NCI-H1092 treated with DMSO at 0.1 percent for 48 hours (cell line): ENCODE results near the gene LRRC45.

ENCODE experiments used
- DNase-seq: peaks from one replicate; lab custom pipeline; 2025; lab: John Stamatoyannopoulos, UW

Gene LRRC45

DNA sequence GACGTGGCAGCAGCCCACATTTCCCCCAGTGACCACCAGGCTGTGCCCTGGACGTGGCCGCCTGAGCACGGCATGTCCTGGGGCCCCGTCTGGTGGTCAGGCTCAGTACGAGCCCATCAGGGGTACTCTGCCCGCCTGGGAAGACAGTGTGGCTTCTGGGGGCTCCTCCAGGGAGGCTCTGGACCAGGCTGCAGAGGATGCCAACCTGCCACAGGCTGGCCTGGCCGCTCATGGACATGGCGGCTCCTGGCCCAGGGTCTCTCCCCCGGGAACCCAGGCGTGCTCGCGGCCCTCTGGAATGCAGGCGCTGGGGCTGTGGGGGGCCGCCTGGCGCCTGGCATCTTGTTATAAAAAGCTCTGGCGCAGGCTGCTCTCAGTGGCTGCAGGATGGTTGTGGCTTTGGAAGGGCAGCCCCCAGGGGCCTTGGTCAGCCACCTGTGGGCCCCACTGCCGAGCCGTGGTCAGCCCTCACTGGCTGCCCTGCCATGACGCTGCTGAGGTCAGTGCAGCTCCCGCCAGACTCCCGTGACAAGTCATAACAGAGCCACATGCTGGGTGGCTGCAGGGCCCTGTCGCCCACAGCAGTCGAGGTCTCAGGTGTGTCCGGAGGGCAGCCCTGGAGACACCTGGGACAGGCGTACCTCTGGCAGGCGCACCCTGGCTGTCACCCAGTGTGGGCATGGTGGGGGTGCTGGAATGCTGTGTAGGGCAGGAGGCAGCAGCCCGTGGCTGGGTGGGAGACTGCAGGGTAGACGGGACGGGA, 15.4 kb upstream of the LRRC45 start:
- DNase-seq: no peak

DNA sequence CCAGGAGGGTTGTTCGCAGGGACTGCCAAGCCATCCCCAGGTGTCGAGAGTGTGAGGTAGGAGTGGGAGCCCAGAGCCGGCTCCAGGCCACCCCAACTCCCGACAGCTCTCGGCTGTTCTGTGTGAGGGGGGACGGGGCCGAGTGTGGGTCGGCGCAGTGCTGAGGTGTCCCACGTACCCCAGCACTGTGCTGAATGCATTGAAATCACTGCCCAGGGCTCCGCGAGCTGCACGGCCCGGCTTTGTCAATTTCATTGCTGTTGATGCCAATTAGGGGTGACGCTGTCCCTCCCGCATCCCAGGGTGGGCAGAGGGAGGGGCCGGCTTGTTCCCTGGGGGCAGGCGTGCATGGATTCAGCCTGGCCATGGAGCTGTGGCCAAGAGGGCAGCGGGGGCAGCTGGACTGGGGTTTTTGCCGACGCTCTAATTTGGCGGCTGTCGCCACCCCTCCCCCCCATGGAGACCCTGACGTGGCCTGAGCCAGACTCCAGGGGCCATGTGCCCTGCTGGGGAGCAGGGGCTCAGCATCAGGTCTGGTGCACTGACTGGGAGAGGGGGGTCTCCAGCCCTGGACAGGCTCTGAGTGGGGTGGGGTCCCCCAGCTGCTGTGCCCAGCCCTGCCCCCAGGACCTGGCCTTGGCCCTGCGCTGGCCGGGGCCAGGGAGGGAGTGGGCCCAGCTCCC, 14.7 kb upstream of the LRRC45 start:
- DNase-seq: no peak

DNA sequence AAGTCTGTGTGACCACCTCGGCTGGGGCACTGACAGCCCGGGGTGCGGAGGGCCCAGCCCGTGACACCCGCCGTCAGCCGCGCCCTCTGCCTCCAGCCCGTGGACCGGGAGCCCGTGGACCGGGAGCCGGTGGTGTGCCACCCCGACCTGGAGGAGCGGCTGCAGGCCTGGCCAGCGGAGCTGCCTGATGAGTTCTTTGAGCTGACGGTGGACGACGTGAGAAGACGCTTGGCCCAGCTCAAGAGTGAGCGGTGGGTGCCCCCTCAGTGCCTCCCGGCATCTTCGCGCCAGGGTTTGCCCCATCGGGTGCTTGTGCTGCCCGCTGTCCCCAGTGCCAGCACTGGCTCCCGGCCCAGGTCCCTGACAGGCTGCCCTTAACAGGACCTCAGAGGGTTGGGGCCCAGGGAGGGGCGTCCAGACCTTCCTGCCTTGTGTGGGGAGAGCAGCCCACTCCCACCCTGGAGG, 14.1 kb upstream of the LRRC45 start:
- DNase-seq: no peak

DNA sequence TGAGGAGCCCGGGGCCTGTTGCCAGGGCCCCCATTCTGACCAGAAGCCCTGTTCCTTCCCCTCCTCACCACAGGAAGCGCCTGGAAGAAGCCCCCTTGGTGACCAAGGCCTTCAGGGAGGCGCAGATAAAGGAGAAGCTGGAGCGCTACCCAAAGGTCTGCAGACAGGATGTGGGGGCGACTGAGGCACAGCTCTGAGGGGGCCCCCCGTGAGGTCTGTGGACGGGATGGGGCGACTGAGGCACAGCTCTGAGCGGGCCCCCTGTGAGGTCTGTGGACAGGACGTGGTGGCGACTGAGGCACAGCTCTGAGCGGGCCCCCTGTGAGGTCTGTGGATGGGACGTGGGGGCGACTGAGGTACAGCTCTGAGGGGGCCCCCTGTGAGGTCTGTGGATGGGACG, 13.7 kb upstream of the LRRC45 start:
- DNase-seq: no peak

DNA sequence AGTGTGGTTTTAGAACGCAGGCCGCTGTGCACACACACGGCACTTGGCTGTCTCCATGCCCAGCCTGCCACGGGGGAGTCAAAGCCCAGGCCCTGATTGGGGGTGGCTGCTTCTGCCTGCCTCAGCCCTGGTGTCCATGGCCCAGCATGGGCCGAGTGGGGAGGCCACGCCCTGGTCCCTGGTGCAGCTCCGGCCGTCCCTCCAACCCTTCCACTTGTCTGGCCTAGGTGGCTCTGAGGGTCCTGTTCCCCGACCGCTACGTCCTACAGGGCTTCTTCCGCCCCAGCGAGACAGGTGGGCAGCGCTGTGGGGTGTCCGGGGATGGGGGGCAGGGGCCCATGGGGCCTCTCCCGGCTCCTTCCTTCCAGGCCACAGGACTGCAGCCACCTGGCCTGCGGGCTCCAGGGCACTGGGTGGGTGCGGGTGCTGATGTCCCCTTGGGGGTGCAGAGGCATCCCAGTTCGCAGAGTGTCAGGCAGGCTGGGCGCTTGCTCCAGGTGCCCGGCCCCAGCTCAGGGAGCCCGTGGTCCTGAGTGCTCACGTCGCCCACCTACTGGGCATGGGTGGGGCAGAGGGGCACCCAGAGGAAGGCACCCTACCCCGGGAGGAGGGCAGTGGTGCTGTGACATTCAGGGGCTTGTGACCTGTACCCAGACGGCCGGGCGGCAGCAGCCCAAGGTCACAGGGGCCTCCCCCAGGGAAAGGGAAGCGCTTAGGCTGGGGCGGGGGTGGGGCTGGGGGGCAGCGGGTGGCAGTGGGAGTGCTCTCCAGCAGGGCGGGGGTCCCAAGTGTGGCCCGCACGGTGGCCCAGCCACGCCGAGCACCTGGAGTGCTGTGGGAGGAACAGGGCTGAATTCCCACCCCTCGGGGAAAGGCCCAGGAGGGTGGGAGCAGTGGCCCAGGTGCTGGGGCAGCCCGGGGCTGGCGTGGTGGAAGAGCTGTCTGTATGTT, 12.3 kb upstream of the LRRC45 start:
- DNase-seq: no peak

DNA sequence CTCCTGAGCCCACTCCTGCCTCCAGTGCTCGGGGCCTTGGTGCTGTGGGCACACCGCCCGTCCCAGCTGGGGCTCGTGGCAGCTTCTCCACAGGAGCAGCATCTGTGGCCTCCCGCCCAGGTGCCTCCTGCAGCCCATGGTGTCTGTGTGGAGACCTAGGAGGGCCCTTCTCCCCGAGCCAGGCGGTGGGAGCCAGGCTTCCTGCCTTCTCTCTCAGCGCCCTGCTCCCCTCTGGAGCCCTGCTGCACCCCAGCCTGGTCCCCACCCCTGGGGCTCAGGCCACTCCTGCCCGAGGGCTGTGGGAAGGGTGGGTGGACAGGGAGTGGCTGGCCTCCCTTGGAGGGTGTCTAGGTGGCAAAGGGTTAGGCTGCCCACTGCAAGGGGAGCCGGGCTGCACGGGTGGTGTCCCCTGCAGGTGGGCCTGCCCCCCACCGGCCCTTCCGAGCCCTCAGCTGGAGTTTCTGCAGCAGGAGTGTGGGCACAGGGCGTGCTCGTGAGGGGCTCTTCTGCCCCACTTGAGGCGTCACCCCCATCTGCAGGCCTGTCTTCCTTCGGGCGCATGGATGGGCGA, 11.4 kb upstream of the LRRC45 start:
- DNase-seq: no peak

DNA sequence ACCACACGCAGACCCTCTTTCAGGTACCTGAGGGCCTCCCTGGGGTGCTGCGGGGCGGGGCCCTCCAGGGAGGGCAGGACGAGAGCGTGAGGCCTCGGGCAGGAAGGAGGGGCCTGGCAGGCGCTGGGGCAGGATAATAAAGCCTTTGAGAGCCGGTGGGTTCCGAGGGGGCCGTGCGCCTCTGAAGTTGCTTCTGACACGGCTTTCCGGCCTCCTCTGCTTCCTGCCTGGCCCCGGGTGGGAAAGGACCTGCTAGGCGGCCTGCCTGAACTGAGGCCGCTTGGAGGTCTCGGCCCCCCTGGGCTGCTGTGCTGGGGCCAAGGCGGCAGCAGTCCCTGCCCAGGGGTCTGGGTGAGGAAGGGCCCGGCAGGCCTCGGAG, 10.9 kb upstream of the LRRC45 start:
- DNase-seq: no peak

DNA sequence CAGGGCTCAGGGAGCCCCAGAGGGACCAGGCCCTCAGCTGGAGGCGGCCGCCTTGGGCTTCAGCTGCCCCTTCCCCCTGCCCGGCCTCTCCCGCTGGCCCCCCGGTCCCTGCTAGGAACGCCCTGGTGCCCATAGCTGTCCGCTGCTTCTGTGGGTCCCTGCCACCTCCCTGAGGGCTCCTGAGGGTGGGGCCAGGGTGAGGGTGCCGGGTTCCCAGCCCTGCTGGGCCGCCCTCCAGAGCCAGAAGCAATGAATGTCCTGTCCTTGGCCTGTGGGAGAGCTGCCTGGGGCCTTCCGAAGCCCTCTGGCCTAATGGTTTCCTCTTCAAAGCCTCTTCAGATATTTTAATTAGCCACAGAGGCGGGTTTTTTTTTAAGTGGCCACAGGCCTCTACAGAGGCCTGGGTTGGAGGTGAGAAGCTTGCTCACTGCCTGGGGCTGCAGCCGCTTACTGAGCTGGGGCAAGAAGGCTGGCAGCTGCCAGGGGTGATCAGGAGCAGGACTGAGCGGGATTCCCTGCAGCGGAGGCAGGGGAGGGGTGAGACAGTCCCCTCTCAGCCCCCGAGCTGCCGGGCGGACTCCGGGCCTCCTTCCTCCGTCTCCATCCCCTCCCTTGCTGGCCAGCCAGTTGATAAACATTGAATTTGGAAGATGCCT, 10.3 kb upstream of the LRRC45 start:
- DNase-seq: no peak

DNA sequence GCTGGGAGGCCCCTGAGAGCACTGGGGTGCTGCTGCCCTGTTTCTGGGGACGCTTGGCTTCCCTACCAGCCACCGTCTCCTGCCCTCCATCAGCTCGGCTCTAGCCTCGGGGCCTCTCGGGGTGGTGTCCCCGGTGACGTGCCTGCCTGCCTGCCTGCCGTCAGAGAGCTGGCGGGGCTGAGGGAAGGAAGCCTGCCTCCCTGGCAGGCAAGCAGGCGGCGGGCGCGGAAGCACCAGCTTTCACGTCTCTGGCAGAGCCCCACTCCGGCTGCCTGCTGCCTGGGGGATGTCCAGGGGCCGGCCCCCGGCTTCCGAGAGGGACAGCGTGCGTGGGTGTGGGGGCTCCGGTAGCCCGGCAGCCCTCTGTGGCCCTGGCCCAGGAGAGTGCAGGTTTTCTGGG, 9.8 kb upstream of the LRRC45 start:
- no peak for DNase-seq

DNA sequence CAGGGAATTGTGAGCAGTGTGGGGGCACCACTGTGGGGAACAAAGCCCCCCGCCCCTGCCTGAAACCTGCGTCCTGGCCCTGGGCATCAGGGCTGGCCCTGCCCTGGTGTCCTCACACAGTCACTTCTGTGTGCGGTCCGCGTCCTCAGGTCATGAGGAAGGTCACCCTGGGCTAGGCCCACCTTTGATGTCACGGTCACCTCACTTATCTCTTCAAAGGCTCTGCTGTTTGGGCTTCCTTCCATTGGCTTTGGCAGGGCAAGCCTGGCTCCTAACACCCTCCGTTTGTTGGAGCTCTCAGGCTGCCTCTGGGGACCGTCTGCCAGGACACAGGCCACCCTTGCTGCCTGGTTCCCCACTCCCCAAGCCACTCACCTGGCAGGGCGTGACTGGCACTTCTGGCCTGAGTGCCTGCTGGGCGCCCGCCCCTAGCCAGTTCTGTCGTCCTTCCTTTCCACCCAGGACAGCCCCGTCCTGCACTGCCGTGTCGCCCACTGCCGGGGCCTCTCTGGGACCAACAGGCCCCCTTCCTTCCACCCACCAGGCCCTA, 9.3 kb upstream of the LRRC45 start:
- DNase-seq: no peak

DNA sequence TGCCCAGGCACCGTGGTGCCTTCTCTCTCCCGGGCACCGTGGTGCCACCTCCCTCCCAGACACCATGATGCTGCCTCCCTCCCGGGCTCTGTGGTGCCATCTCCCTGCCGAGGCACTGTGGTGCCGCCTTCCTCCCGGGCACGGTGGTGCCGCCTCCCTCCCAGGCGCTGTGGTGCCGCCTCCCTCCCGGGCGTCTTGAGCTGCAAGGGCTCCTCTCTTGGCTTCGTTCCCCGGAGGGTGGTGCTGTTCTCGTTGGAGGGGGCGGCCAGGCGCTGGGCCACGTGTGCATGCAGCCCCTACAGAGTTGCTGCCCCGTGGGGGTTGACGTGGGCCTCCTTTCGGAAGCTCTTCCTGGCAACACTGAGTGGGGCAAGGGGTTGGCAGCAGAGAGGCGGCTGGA, 8.7 kb upstream of the LRRC45 start:
- no peak for DNase-seq

DNA sequence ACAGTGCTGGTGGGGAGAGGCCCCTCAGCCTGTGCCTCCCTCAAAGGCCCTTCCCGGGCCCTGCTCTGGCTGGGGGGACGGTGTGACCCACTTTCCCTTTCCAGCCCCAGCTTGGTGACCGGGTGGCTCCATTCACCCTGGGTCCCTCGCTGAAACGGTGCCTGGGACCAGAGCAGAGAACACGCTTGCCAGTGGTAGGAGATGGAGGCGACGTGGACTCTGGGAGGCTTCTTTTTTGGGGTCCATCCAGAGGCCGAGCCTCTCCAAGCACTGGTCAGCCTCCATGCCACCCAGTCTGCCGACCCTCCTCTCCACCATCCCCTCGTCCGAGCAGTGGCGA, 8.2 kb upstream of the LRRC45 start:
- no peak for DNase-seq

DNA sequence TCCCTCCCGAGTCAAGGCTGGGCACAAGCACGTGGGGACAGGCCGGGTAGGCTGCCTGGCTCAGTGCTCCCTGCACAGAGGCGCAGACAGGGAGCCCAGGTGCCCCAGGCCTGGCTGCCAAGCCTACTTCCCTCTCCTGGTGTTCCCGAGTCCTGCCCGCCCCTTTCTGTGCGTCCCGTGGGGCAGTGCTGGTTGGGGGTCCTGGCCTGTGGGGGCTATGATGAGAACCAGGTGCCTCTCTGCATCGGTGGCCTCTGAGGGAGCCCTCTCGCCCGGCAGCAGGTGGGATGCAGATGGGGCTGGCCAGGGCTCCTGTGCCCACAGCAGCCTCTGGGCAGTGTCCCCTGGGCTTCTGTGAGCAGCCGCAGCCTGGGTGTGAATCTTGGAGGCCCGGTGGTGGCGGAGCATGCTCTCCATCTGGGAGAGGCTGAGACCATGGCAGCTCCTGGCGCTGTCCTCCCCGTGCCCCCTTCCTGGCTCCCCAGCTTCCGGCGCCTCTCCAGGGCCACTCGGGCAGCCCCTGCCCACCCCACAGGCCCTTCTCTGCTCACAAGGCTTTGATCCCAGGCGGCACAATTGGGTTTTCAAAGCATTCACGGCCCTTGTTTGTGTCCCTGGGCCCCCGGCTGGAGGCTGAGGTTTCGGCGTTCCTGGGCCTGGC, 7.7 kb upstream of the LRRC45 start:
- DNase-seq: no peak

DNA sequence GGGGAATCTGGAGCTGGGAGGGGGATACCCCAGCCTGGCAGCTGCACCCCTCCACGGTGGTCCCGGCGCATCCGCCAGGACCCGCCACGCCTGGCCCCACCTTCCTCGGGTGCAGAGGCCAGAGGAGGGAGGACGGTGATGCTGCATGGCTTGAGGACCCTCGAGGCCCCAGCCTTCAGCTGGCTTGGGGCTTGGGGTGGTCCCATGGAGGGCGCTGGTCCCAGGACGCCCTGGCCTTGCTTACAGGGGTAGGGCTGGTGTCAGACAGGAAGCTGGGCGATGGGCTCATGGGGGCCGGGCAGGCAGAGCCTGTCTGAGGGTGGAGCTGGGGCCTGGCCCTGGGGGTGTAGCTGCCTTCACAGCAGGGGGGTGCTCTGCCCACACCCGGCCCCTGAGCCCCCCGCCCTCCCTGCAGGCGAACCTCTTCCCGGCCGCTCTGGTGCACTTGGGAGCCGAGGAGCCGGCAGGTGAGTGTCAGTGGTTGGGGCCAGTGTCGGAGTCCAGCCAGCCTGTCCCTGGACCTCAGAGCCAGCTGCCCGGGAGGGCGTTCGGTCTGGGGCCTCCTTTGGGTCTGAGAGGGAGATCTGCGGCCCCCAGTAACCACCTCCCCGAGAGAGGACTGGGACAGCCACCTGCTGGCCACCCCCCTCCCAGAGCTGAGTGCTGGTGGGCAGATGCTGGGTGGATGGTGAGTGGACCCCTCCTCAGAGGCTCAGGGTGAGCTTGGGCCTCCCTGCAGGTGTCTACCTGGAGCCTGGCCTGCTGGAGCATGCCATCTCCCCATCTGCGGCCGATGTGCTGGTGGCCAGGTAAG, 6.8 kb upstream of the LRRC45 start:
- no peak for DNase-seq

DNA sequence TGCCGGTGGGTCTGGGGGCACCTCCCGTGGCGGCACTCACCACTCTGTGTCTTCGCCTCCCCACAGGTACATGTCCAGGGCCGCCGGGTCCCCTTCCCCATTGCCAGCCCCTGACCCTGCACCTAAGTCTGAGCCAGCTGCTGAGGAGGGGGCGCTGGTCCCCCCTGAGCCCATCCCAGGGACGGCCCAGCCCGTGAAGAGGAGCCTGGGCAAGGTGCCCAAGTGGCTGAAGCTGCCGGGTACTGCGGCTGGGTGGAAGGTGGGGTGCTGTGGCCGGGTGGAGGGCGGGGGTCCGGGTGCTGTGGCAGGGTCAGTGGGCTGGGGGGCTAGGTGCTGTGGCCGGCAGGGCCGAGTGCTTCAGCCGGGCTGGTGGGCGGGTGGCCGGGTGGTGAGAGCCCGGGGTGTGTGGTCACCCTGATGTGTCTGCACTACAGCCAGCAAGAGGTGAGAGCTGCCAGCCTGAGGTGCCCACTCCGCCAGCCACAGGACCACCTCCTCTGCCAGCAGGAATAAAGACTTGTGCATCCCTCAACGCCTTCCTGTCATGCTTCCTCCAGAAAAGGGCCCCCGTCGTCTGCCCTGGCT, 6.1 kb upstream of the LRRC45 start:
- DNase-seq: no peak

DNA sequence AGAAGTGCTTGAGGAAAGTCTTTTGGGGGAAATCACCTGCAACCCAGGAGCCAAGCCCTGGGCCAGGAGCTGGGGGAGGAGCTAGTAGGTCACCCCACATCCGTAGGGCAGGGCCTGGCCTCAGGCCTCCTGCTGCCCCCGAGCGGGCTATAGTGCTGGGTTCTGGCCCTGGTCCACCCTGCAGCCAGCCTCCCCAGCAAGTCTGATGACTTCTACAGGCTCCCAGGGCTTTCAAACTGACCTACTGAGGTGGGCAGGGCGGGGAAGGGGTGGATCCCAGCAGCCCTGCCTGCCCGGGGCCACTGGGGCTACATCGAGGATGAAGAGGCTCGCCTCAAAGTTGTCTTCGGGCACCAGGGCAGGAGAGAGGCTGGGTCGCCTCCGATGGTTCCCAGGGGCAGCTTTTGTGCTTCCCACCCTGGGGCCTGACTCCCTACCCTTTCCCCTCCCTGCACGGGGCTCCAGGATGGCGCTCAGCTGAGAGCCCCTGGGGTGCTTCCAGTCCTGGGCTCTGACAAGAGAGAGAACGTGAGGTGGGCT, 5.4 kb upstream of the LRRC45 start:
- no peak for DNase-seq

DNA sequence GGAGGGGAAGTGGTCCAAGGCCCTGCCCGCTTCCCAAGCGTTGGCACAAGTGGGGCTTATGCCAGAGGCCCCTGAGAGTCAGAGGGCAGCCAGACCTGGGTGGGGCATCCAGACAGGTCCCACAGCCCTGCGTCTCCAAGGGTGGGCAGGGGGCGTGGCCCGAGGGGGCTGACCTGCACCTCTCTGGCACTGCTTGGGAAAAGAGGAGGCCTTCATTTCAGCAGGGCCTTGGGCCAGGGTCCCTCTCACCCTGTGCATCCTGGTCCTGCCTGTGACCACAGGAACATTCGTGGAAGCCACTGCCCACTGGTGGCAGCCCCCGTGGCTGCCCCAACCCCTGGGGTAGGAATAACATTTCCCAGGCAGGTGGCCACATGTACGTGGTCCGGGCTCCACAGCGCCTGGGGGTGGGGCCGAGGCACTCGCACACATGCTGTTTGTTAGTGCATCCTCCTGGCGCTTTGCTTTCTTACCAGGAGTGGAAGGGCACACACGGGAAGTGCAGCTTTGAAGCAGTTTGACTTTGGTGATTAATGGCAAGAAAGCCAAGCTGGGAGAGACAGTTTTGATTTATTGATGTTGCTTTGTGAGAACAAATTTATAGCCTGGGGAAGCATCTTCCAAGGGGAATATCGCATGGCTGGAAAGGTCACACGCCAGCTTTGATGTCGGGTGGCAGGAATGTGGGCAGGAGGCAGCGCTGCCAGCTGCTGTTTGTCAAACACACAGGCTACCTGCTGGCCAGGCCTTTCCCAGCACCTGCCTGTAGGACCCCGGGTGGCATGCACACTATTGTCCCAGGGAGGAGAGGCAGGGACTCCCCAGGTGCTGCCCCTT, 4.7 kb upstream of the LRRC45 start:
- DNase-seq: no peak

DNA sequence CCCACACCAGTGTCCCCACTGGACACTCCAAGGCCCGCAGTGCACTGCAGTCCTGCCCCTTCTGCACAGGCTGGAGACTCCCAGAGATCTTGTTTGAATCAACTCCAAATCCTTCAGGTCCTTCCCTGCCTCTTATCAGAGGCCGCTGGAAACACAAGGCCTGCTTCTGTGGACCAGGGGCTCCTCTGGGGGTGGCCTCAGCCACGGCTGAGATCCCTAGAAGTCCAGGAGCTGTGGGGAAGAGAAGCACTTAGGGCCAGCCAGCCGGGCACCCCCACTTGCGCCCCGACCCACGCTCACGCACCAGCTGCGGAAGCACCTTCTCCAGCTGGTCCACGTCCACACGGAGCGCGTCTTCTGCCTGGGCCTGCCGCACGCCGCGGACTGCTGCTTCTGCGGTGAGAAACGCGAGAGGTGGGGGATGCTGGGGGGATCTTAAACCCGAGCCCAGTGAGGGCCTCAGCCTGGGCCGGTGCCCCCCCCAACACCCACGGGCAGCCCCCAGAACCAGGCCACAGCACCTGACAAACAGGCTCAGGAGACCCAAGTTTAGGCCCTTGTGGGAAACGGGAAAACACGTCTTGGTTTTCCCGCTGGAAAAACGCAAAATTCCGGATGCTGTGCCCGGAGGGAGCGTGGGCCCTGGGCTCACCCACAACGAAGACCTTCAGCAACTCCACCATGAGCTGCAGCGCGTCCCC, 4.0 kb upstream of the LRRC45 start:
- DNase-seq: no peak
